NOMO-1 treated with dmso at 0.1 percent for 144 hours (cell line): Measurements from ENCODE around the gene DYNLL2.
"Not testable (repeated sequence)": the region's sequence is repeated elsewhere in the genome, so short reads cannot be mapped to it uniquely, and the experiment has no call there.

Experiments
- DNase-seq: peaks from one replicate; lab custom pipeline; 2025; ENCODE audit not compliant: unreplicated experiment; lab: John Stamatoyannopoulos, UW

DYNLL2 gene

DNA sequence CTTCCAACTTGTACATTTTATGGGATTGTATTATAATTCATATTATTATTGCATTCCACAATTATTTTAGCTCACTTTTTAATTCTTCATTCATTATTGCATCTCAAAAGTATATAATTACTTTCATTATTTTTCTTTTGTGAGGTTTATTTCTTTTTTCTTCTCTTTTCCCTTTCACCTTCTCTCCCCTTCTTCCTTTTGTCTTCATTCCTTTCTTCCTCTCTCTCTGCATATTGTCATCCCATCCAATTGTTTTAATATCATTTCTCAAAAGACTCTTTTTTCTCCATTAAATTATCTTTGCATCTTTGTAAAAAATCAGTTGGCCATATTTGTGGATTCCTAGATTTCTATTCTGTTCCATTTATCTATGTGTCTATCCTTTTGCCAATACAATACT is 17.3 kb downstream of the DYNLL2 start:
- no peak for DNase-seq

DNA sequence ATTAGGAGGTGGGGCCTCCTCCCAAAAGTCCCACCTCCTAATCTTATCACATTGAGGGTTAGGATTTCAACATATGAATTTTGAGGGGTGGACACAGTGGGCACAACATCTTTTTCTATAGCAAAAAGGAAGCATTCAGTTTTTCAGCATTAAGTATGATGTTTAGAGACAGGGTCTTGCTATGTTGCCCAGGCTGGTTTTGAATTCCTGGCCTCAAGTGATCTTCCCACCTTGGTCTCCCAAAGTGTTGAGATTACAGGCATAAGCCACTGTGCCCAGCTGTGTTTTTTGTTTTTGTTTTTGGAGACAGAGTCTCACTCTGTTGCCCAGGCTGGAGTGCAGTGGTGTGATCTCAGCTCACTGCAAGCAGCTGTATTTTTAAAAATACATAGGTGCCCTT is 18.7 kb downstream of the DYNLL2 start:
- not testable (repeated sequence) for DNase-seq

- DNase-seq: no peak
Observed at GRCh38 chr17:58105093-58105492, 21.9 kb downstream of the DYNLL2 start.

- DNase-seq: no peak
Observed at GRCh38 chr17:58107306-58107705, 24.1 kb downstream of the DYNLL2 start.

DNA sequence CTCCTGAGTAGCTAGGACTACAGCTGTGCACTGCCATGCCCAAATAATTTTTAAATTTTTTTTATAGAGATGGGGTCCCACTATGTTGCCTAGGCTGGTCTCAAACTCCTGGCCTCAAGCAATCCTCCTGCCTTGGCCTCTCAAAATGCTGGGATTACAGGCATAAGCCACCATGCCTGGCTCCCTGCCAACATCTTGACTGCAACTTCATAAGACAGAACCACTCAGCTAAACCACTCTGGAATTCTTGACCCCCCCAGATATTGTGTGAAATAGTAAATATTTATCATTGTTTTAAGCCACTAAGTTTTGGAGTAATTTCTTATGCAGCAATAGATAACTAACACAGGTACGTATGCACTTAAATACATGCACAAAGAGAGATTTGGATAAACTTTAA is 26.0 kb downstream of the DYNLL2 start:
- no peak for DNase-seq

DNA sequence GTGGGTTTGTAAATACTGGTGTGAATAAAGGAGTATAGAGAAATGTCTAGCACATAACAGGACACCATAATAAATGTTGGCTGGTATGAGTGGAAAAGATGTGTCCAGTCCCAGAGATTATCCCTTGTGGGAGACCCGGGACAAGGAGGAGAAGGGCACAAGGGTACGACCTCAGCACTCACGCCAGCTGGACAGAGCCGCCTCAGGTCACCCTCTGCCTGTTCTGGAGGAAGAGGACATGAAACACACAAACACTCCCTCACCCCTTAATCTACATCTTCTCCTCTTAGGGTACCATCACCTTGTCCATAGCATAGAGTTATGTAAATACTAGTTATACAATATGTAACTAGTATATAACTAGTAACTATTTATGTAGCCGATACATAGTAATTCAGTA is 26.8 kb downstream of the DYNLL2 start:
- DNase-seq: no peak

- DNase-seq: no peak
Observed at GRCh38 chr17:58111676-58112075, 28.5 kb downstream of the DYNLL2 start.

GRCh38 chr17:58112970-58113631 is 29.9 kb downstream of the DYNLL2 start:
- peak; percentile 36 for DNase-seq

DNA sequence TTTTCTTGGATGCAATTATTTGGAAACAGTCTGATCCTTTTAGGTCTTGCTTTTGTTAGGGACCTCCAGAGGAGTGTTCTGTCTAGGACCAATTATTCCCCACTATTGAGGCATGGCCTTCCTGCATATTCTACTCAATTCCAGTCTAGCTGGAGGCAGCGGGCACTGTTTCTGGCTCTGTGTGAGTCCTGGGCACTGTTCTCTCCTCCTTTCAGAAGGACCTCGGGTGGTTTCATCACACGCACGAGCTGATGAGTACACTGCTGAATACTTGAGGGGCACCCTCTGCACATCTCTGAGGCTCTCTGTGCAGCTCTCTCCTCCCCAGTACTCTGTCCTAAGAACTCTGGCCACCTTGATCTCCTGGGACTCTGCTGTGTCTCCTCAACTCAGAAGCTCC is 30.7 kb downstream of the DYNLL2 start:
- DNase-seq: no peak

GRCh38 chr17:58117382-58117781 is 34.2 kb downstream of the DYNLL2 start:
- DNase-seq: no peak

DNA sequence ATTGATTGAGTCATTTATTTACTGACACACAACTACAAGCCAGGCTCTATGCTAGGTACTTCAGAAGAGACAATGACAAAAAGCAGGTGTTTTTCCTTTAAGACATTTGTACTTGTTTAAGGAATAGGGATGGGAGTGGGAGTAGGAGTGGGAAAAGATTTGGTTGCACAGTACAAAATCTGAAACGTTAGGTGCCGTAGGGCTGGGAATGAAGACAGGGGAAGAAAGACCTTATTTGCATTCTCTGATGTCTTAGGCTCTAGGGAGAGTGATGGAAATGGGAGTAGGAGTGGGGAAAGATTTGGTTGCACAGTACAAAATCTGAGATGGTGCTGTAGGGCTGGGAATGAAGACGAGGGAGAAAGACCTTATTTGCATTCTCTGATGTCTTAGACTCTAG is 36.3 kb downstream of the DYNLL2 start:
- DNase-seq: no peak

GRCh38 chr17:58120195-58120822 is 37.1 kb downstream of the DYNLL2 start:
- peak; percentile 0 for DNase-seq

GRCh38 chr17:58121925-58122324 is 38.7 kb downstream of the DYNLL2 start:
- peak; percentile 0 for DNase-seq

DNA sequence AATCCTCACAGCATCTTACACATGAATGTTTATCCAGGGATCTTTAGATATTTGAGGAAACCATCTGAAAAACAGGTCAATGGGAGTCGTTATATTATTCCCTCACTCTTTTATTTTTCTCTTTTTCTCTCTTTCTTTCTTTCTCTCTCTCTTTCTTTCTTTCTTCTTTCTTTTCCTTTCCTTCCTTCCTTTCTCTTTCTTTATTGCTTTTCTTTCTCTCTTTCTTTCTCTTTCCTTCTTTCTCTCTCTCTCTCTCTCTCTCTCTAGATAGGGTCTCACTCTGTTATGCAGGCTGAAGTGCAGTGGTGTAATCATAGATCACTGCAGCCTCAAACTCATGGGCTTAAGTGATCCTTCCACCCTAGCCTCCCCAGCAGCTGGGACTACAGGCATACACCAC is 44.6 kb downstream of the DYNLL2 start:
- DNase-seq: no peak

DNA sequence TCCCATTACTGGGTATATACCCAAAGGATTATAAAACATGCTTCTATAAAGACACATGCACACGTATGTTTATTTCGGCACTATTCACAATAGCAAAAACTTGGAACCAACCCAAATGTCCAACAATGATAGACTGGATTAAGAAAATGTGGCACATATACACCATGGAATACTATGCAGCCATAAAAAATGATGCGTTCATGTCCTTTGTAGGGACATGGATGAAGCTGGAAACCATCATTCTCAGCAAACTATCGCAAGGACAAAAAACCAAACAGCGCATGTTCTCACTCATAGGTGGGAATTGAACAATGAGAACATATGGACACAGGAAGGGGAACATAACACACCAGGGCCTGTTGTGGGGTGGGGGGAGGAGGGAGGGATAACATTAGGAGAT is 49.5 kb downstream of the DYNLL2 start:
- DNase-seq: not testable (repeated sequence)

GRCh38 chr17:58136669-58137279 is 53.6 kb downstream of the DYNLL2 start:
- peak; percentile 8 for DNase-seq

DNA sequence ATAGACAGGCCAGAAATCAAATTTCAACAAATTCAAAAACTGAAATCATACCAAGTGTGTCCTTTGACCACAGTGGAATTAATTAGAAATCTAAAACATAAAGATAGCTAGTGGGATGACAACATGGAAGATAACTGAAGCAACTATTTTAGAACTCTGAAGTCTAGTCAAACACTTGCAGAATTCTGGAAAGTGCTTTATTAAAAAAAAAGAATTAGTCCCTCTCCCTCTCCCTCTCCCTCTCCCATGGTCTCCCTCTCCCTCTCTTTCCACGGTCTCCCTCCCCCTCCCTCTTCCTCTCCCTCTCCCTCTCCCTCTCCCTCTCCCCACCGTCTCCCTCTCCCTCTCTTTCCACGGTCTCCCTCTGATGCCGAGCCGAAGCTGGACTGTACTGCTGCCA is 58.3 kb downstream of the DYNLL2 start:
- DNase-seq: no peak

- not testable (repeated sequence) for DNase-seq
Observed at GRCh38 chr17:58143335-58143734, 60.1 kb downstream of the DYNLL2 start.

- DNase-seq: no peak
Observed at GRCh38 chr17:58144801-58145200, 61.6 kb downstream of the DYNLL2 start.
